Measurements from ENCODE around the gene NPAS3.

NPAS3 gene

GRCh38 chr14:33767586-33768457 is 829.1 kb downstream of the NPAS3 start:
- H3K36me3 ChIP-seq (ENCODE audit: insufficient read depth) = no peaks in the 10 kb centered on the region
- no peak for TF ChIP-seq CTCF (conservative IDR thresholded peaks at IDR 0.05; ENCODE audit: low read depth, low read length)
- H3K27me3 ChIP-seq (ENCODE audit: insufficient read depth, low read depth) = no peaks in the 10 kb centered on the region
- H4K20me1 ChIP-seq (ENCODE audit: insufficient read depth) = no peaks in the 10 kb centered on the region
- no peaks in the 10 kb centered on the region for H3K79me2 ChIP-seq (ENCODE audit: insufficient read depth, low read depth)
- no peaks in the 10 kb centered on the region for H3K4me1 ChIP-seq (ENCODE audit: low read depth, poor library complexity, severe bottlenecking)
- no peak overlapping the region for H3K4me2 ChIP-seq
- no peak overlapping the region for H2AFZ ChIP-seq (ENCODE audit: low read depth)
- H3K4me3 ChIP-seq (IDR thresholded peaks at IDR 0.05; ENCODE audit: insufficient read depth, low read depth, low read length) = no peak overlapping the region
- no peak overlapping the region for H3K27ac ChIP-seq
- no peak overlapping the region for H3K9ac ChIP-seq

DNA sequence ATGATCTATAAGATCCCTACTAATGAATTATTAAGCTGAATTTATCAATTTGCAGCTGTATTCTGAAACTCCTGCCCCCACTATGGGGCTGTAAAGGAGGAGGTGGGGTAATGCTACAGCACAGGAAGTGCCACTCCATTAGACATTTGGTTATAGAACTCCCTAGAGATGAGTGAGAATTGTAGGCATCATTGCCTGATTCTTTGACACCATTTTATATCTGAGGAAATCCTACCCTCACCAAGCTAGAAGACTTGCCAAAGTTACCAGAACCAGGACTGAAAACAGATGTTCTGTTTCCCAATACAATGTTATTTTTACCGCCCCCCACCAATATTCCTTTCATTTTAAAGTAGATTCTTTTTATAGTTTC is 829.8 kb downstream of the NPAS3 start:
- no peak overlapping the region for H3K4me2 ChIP-seq
- H2AFZ ChIP-seq (ENCODE audit: low read depth) = no peak overlapping the region
- no peak overlapping the region for H3K27ac ChIP-seq
- no peaks in the 10 kb centered on the region for H4K20me1 ChIP-seq (ENCODE audit: insufficient read depth)
- no peaks in the 10 kb centered on the region for H3K36me3 ChIP-seq (ENCODE audit: insufficient read depth)
- no peaks in the 10 kb centered on the region for H3K4me1 ChIP-seq (ENCODE audit: low read depth, poor library complexity, severe bottlenecking)
- H3K9ac ChIP-seq = no peak overlapping the region
- H3K27me3 ChIP-seq (ENCODE audit: insufficient read depth, low read depth) = no peaks in the 10 kb centered on the region
- no peaks in the 10 kb centered on the region for H3K79me2 ChIP-seq (ENCODE audit: insufficient read depth, low read depth)
- TF ChIP-seq CTCF (conservative IDR thresholded peaks at IDR 0.05; ENCODE audit: low read depth, low read length) = no peak
- H3K4me3 ChIP-seq (IDR thresholded peaks at IDR 0.05; ENCODE audit: insufficient read depth, low read depth, low read length) = no peak overlapping the region

DNA sequence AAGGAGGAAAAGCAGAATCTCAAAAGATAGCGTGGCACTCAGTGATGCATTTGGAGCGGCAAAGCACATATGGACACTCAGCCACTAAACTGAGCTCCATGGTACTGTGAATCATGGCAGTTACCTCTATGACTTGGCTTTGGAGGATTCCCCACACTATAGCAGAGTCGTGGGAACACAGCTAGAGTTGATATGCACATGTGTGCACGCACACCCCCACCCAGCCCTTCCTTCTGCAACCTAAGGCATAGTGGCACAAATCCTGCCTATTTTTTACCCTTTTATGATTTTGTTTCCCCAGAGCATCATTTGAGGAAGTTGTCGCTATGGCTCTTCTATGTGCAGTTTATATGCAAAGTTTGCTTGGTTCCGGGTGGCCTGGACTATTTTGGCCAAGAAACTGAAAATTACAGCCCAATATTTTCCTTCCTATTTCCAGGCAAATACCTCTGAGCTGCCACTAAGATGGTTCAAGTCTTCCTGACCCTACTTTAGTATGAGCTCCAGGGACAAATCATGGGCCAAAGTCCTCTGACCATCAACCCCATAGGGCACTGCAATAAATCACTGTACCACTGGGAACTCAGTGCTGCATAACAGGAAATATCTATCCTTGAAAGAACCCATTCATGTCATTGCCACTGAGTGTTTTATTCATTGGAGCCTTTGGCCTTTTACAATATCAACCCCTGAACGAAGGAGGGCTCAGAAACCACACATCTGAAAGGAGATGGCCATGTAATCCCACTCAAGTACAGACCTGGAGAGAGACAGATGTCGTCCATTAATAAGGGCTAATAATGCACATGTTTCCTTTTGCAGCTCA is 834.7 kb downstream of the NPAS3 start:
- H3K27ac ChIP-seq = no peak overlapping the region
- no peak overlapping the region for H3K4me2 ChIP-seq
- no peaks in the 10 kb centered on the region for H3K79me2 ChIP-seq (ENCODE audit: insufficient read depth, low read depth)
- no peaks in the 10 kb centered on the region for H3K27me3 ChIP-seq (ENCODE audit: insufficient read depth, low read depth)
- H3K36me3 ChIP-seq (ENCODE audit: insufficient read depth) = no peaks in the 10 kb centered on the region
- H2AFZ ChIP-seq (ENCODE audit: low read depth) = no peak overlapping the region
- no peaks in the 10 kb centered on the region for H4K20me1 ChIP-seq (ENCODE audit: insufficient read depth)
- no peak for TF ChIP-seq CTCF (conservative IDR thresholded peaks at IDR 0.05; ENCODE audit: low read depth, low read length)
- H3K9ac ChIP-seq = no peak overlapping the region
- no peak overlapping the region for H3K4me3 ChIP-seq (IDR thresholded peaks at IDR 0.05; ENCODE audit: insufficient read depth, low read depth, low read length)
- no peaks in the 10 kb centered on the region for H3K4me1 ChIP-seq (ENCODE audit: low read depth, poor library complexity, severe bottlenecking)

DNA sequence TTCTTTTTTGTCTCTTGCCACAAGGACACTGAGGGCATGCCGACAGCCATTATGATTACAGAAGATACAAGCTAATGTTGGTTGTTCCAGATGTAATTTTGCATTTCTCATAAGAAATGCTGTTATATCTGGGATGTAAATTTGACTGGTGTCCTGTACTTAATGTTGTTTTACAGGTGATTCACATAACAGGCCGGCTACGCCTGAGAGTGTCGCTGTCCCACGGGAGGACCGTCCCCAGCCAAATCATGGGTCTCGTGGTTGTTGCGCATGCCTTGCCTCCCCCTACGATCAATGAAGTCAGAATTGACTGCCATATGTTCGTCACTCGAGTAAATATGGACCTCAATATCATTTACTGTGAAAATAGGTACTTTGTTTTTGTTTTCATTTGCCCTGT is 835.5 kb downstream of the NPAS3 start:
- TF ChIP-seq CTCF (conservative IDR thresholded peaks at IDR 0.05; ENCODE audit: low read depth, low read length) = no peak
- Histone ChIP-seq H3K27ac (no peak overlapping the region), H3K9ac (no peak overlapping the region), H3K79me2 (ENCODE audit: insufficient read depth, low read depth) (no peaks in the 10 kb centered on the region), H3K4me1 (ENCODE audit: low read depth, poor library complexity, severe bottlenecking) (no peaks in the 10 kb centered on the region), H2AFZ (ENCODE audit: low read depth) (no peak overlapping the region), H3K4me2 (no peak overlapping the region), H3K4me3 (IDR thresholded peaks at IDR 0.05; ENCODE audit: insufficient read depth, low read depth, low read length) (no peak overlapping the region), H3K27me3 (ENCODE audit: insufficient read depth, low read depth) (no peaks in the 10 kb centered on the region), H4K20me1 (ENCODE audit: insufficient read depth) (no peaks in the 10 kb centered on the region), H3K36me3 (ENCODE audit: insufficient read depth) (no peaks in the 10 kb centered on the region)
